Keratinocyte (primary cell): ENCODE results near the gene PPP4R2. TPM values are rescaled to one million over a fixed set of nuclear protein-coding genes. Genes with fewer than 3 reads are reported as not detected.

Experiments used
- DNase-seq: peaks from one replicate; pipeline ENCODE4 v3.0.0-alpha.2; 2011; ENCODE audit warnings: low read depth, missing footprints, low spot score
- FAIRE-seq: peaks from 2 replicates; lab custom pipeline; 2011; peaks lifted over from hg19 to GRCh38; lab: Jason Lieb, UNC
- H2AFZ ChIP-seq: 2 replicates; pipeline ENCODE4 v1.6.0; 2012; ENCODE audit warnings: low read length, control low read depth, inconsistent platforms; ENCODE audit not compliant: control insufficient read depth
- H3K27ac ChIP-seq: 2 replicates; pipeline ENCODE4 v1.5.1; 2011; ENCODE audit warnings: low read length; ENCODE audit not compliant: control insufficient read depth, insufficient read depth
- H3K27me3 ChIP-seq: 3 replicates; pipeline ENCODE4 v1.6.0; 2011; ENCODE audit warnings: low read length; ENCODE audit not compliant: control insufficient read depth, insufficient read depth; ENCODE audit errors: extremely low read depth
- H3K36me3 ChIP-seq, 2 experiments: 2 replicates in 1 of 2; 3 replicates in 1 of 2; pipeline ENCODE4 v1.5.1; 2011; ENCODE audit warnings: low read length in 2 of 2, mild to moderate bottlenecking in 1 of 2; ENCODE audit not compliant: control insufficient read depth in 2 of 2, insufficient read depth in 2 of 2; ENCODE audit errors: extremely low read depth in 1 of 2
- H3K4me1 ChIP-seq: 3 replicates; pipeline ENCODE4 v1.5.1; 2011; ENCODE audit warnings: low read length; ENCODE audit not compliant: control insufficient read depth, insufficient read depth; ENCODE audit errors: extremely low read depth
- H3K4me2 ChIP-seq: 3 replicates; pipeline ENCODE4 v1.6.0; 2011; ENCODE audit warnings: low read depth, low read length; ENCODE audit not compliant: control insufficient read depth, insufficient read depth; ENCODE audit errors: extremely low read depth
- H3K4me3 ChIP-seq, 3 experiments: fragments of 200-600 bp in 1 of 3; sonication (generic) in 1 of 3; 2 replicates in 2 of 3; 3 replicates in 1 of 3; pipeline ENCODE4 v1.5.1; 2011 to 2016; ENCODE audit warnings: low read length in 3 of 3, mild to moderate bottlenecking in 3 of 3, control low read depth in 2 of 3, inconsistent platforms in 1 of 3, low read depth in 1 of 3, mixed read lengths in 1 of 3, mixed run types in 1 of 3, moderate library complexity in 1 of 3; ENCODE audit not compliant: control insufficient read depth in 2 of 3, insufficient read depth in 2 of 3; ENCODE audit errors: extremely low read depth in 1 of 3
- H3K79me2 ChIP-seq: 2 replicates; pipeline ENCODE4 v1.6.0; 2012; ENCODE audit warnings: low read length; ENCODE audit not compliant: control insufficient read depth, insufficient read depth
- H3K9ac ChIP-seq: 3 replicates; pipeline ENCODE4 v1.6.0; 2011; ENCODE audit warnings: low read length; ENCODE audit not compliant: control insufficient read depth, insufficient read depth; ENCODE audit errors: extremely low read depth
- H3K9me1 ChIP-seq: 3 replicates; pipeline ENCODE4 v1.6.0; 2011; ENCODE audit warnings: low read length; ENCODE audit not compliant: control insufficient read depth, insufficient read depth; ENCODE audit errors: extremely low read depth
- H3K9me3 ChIP-seq: 2 replicates; pipeline ENCODE4 v1.5.1; 2012; ENCODE audit warnings: low read depth, low read length; ENCODE audit not compliant: control insufficient read depth
- H4K20me1 ChIP-seq: 3 replicates; pipeline ENCODE4 v1.6.0; 2011; ENCODE audit warnings: low read length; ENCODE audit not compliant: control insufficient read depth, insufficient read depth; ENCODE audit errors: extremely low read depth
- EZH2 ChIP-seq: IDR thresholded peaks from one replicate; pipeline ENCODE4 v1.6.1; 2012; ENCODE audit warnings: inconsistent platforms, mild to moderate bottlenecking, low read length, moderate library complexity
- dilution Hi-C: fragments of 300-500 bp; cut with MboI; formaldehyde crosslinking; loops from one replicate; pipeline ENCODE4 v1.7.0; 2020; ENCODE audit warnings: low sequenced_read_pairs; ENCODE audit not compliant: extremely low pct_ligation_motif_present
- polyA plus RNA-seq, 5 experiments: library from polyadenylated mRNA; depleted of rRNA in 3 of 5; stranded (reverse) in 3 of 5; stranded (forward) in 1 of 5; unstranded in 1 of 5; fragments of >200 nt; gene quantifications; 1 replicate in 1 of 5; 2 replicates in 3 of 5; 3 replicates in 1 of 5; pipeline versions ENCODE4 v1.2.1 to v1.2.3, GENCODE V29; 2011 to 2012; ENCODE audit warnings: missing spikeins in 2 of 5, low read depth in 1 of 5, low replicate concordance in 1 of 5
- TF ChIP-seq, protein P1 (sequence below), 3 experiments: IDR thresholded peaks in 1 of 3; conservative IDR thresholded peaks in 1 of 3; optimal IDR thresholded peaks in 1 of 3; 2 replicates in 2 of 3; 3 replicates in 1 of 3; pipeline versions ENCODE3 to v1.5.1; 2011; ENCODE audit warnings: low read length in 3 of 3, mild to moderate bottlenecking in 3 of 3, moderate library complexity in 2 of 3, control low read depth in 1 of 3, inconsistent platforms in 1 of 3; ENCODE audit not compliant: insufficient read depth in 2 of 3; ENCODE audit errors: extremely low read depth in 1 of 3

PPP4R2 gene
- polyA plus RNA-seq, 1 donor (not counting 4 experiments of a cell fraction or from before 2014, with no cell fraction given): 46.6 TPM

DNA sequence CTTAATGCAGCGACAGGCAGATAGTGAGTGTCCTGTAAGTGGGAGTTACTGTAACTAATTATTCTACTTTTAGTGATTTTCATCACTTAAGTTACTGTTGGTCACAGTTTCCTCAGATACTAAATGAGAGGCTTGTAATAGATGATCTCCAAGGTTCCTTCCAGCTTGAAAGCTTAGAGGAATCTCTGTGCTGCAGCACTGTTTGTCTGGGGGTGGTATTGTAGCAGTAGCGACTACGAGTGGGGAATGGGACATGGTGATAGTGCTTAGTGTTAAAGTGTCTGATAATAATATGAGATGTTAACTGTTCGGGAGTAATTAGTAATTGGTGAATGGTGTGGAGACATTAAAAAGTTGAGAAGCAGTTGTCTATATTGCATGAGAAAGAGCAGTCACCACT, 12.4 kb downstream of the PPP4R2 start:
- Histone ChIP-seq H3K79me2 (peaks cover 99% of the 10 kb centered on the region), H3K9ac (no peak overlapping the region), H3K27me3 (no peaks in the 10 kb centered on the region), H3K27ac (no peak overlapping the region), H3K4me3 (no peak overlapping the region), H3K4me1 (peaks cover 4% of the 10 kb centered on the region), H3K9me1 (no peaks in the 10 kb centered on the region), H4K20me1 (peaks cover 45% of the 10 kb centered on the region), H3K4me2 (no peak overlapping the region), H3K36me3 (peaks cover 7 to 19% of the 10 kb centered on the region in 2 experiments), H2AFZ (no peak overlapping the region), H3K9me3 (no peaks in the 10 kb centered on the region)
- TF ChIP-seq EZH2: no peak
- TF ChIP-seq, protein P1, sequence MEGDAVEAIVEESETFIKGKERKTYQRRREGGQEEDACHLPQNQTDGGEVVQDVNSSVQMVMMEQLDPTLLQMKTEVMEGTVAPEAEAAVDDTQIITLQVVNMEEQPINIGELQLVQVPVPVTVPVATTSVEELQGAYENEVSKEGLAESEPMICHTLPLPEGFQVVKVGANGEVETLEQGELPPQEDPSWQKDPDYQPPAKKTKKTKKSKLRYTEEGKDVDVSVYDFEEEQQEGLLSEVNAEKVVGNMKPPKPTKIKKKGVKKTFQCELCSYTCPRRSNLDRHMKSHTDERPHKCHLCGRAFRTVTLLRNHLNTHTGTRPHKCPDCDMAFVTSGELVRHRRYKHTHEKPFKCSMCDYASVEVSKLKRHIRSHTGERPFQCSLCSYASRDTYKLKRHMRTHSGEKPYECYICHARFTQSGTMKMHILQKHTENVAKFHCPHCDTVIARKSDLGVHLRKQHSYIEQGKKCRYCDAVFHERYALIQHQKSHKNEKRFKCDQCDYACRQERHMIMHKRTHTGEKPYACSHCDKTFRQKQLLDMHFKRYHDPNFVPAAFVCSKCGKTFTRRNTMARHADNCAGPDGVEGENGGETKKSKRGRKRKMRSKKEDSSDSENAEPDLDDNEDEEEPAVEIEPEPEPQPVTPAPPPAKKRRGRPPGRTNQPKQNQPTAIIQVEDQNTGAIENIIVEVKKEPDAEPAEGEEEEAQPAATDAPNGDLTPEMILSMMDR (optimal IDR thresholded peaks at IDR 0.05 in 1 of 3, IDR thresholded peaks at IDR 0.05 in 1 of 3, conservative IDR thresholded peaks at IDR 0.05 in 1 of 3; ENCODE audit: extremely low read depth in 1 of 3, insufficient read depth in 2 of 3, low read length in 3 of 3): no peak
- dilution Hi-C loops: no loop called here
- DNase-seq: no peak
- no peak for FAIRE-seq

DNA sequence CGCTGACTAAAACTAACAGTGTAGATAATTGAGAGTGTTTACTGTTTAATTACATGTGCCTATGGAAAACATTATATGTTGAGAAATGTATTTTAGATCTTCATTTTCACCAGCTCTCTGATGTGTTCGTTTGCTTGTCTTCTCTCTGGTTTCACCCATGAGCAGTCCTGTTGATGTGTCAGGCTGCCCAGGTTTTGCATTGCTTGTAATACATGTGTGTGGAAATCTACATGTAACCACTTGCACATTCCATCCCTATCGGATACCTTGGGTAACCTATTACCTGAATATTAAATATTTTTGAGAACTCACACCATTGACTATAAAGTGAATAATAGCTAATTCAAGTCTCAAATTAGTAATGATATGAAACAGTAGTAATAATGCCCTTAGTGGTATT, 13.1 kb downstream of the PPP4R2 start:
- Histone ChIP-seq H3K4me3 (no peak overlapping the region), H3K9me1 (no peaks in the 10 kb centered on the region), H4K20me1 (peaks cover 42% of the 10 kb centered on the region), H3K27ac (no peak overlapping the region), H3K79me2 (peaks cover 99% of the 10 kb centered on the region), H3K36me3 (peaks cover 5 to 16% of the 10 kb centered on the region in 2 experiments), H3K4me1 (peaks cover 4% of the 10 kb centered on the region), H3K9ac (no peak overlapping the region), H2AFZ (no peak overlapping the region), H3K27me3 (no peaks in the 10 kb centered on the region), H3K4me2 (peak overlapping the region; percentile 22), H3K9me3 (no peaks in the 10 kb centered on the region)
- no peak for DNase-seq
- dilution Hi-C loops: no loop called here
- TF ChIP-seq EZH2: no peak
- TF ChIP-seq, protein P1 (optimal IDR thresholded peaks at IDR 0.05 in 1 of 3, IDR thresholded peaks at IDR 0.05 in 1 of 3, conservative IDR thresholded peaks at IDR 0.05 in 1 of 3; ENCODE audit: extremely low read depth in 1 of 3, insufficient read depth in 2 of 3, low read length in 3 of 3): no peak
- peak; percentile 13 for FAIRE-seq
